ENCODE results near the gene SCAF4. TPM values are rescaled to one million over a fixed set of nuclear protein-coding genes. Genes with fewer than 3 reads are reported as not detected.

SCAF4 gene
- total and polyA plus RNA-seq, 9 of the 15 experiments (the other 6 are each of a cell fraction or from before 2014, with no cell fraction given): 2.3 to 55.7 (median 17.2) TPM

DNA sequence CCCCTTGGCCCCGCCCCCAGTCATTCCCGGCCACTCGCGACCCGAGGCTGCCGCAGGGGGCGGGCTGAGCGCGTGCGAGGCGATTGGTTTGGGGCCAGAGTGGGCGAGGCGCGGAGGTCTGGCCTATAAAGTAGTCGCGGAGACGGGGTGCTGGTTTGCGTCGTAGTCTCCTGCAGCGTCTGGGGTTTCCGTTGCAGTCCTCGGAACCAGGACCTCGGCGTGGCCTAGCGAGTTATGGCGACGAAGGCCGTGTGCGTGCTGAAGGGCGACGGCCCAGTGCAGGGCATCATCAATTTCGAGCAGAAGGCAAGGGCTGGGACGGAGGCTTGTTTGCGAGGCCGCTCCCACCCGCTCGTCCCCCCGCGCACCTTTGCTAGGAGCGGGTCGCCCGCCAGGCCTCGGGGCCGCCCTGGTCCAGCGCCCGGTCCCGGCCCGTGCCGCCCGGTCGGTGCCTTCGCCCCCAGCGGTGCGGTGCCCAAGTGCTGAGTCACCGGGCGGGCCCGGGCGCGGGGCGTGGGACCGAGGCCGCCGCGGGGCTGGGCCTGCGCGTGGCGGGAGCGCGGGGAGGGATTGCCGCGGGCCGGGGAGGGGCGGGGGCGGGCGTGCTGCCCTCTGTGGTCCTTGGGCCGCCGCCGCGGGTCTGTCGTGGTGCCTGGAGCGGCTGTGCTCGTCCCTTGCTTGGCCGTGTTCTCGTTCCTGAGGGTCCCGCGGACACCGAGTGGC lies 72.2 kb downstream of the SCAF4 start, which contains the start of gene SOD1 (continued):
- no peak for TF ChIP-seq PATZ1 (CRISPR knock-in tag; IDR thresholded peaks at IDR 0.05; ENCODE audit: borderline replicate concordance)
- no peak for TF ChIP-seq DLX4 (CRISPR knock-in tag; IDR thresholded peaks at IDR 0.05)
- no peak for TF ChIP-seq RHOXF2B (CRISPR knock-in tag; conservative IDR thresholded peaks at IDR 0.05)
- no peak for TF ChIP-seq SMARCA4 (IDR thresholded peaks at IDR 0.05)
- no peak for TF ChIP-seq ZNF408 (CRISPR knock-in tag; IDR thresholded peaks at IDR 0.05; ENCODE audit: low read depth)
- TF ChIP-seq HNRNPLL (IDR thresholded peaks at IDR 0.05; ENCODE audit: low read depth, low read length, poor library complexity, severe bottlenecking): peak; percentile 63
- TF ChIP-seq ZBTB12 (CRISPR knock-in tag; IDR thresholded peaks at IDR 0.05): no peak
- TF ChIP-seq, protein P1, sequence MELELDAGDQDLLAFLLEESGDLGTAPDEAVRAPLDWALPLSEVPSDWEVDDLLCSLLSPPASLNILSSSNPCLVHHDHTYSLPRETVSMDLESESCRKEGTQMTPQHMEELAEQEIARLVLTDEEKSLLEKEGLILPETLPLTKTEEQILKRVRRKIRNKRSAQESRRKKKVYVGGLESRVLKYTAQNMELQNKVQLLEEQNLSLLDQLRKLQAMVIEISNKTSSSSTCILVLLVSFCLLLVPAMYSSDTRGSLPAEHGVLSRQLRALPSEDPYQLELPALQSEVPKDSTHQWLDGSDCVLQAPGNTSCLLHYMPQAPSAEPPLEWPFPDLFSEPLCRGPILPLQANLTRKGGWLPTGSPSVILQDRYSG (tag; conservative IDR thresholded peaks at IDR 0.05; ENCODE audit: low read depth): no peak
- TF ChIP-seq ZNF77 (CRISPR knock-in tag; IDR thresholded peaks at IDR 0.05): no peak
- peak; percentile 26 for TF ChIP-seq U2AF1 (optimal IDR thresholded peaks at IDR 0.05; ENCODE audit: low read depth, low read length)
- no peak for TF ChIP-seq KAT8 (IDR thresholded peaks at IDR 0.05; ENCODE audit: low read depth)
- no peak for TF ChIP-seq BCL6 (CRISPR knock-in tag; IDR thresholded peaks at IDR 0.05)

Data from K562 (cell line).